Lower leg skin (tissue), 3 donors: ENCODE data around the gene SFMBT2.

Experiments
- POLR2A ChIP-seq, 2 donors: fragments of 450-650 bp; IDR thresholded peaks; one replicate each; pipeline ENCODE4 v1.6.1; 2016 to 2017; ENCODE audit warnings: antibody characterized with exemption in 2 of 2, mild to moderate bottlenecking in 1 of 2, moderate library complexity in 1 of 2
- TF ChIP-seq, protein P1 (sequence below), 3 donors: fragments of 450-650 bp; IDR thresholded peaks; one replicate each; pipeline ENCODE4 v1.5.1; 2016; ENCODE audit warnings: antibody characterized with exemption in 3 of 3, mild to moderate bottlenecking in 3 of 3, moderate library complexity in 2 of 3

- TF ChIP-seq POLR2A (IDR thresholded peaks at IDR 0.05): no peak
- TF ChIP-seq, protein P1, sequence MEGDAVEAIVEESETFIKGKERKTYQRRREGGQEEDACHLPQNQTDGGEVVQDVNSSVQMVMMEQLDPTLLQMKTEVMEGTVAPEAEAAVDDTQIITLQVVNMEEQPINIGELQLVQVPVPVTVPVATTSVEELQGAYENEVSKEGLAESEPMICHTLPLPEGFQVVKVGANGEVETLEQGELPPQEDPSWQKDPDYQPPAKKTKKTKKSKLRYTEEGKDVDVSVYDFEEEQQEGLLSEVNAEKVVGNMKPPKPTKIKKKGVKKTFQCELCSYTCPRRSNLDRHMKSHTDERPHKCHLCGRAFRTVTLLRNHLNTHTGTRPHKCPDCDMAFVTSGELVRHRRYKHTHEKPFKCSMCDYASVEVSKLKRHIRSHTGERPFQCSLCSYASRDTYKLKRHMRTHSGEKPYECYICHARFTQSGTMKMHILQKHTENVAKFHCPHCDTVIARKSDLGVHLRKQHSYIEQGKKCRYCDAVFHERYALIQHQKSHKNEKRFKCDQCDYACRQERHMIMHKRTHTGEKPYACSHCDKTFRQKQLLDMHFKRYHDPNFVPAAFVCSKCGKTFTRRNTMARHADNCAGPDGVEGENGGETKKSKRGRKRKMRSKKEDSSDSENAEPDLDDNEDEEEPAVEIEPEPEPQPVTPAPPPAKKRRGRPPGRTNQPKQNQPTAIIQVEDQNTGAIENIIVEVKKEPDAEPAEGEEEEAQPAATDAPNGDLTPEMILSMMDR (IDR thresholded peaks at IDR 0.05): no peak
Observed at GRCh38 chr10:7389346-7389745, 21.5 kb downstream of the SFMBT2 start.
